ENCODE results near the gene ULK4. TPM values are rescaled to one million over a fixed set of nuclear protein-coding genes. Genes with fewer than 3 reads are reported as not detected.
A peak's percentile ranks its signal among the peaks of the same experiment; 100 is the strongest.

ULK4 gene
- total and polyA plus RNA-seq, 9 of the 15 experiments (the other 6 are each of a cell fraction or from before 2014, with no cell fraction given), result 3.0 to 5.9 (median 3.5) TPM

GRCh38 chr3:41202834-41203345 lies 759.0 kb downstream of the ULK4 start (continued):
- no peak for TF ChIP-seq XRCC4 (IDR thresholded peaks at IDR 0.05; ENCODE audit: extremely low read depth, insufficient read depth, insufficient read length)
- no peak for TF ChIP-seq CBX1 (IDR thresholded peaks at IDR 0.05; ENCODE audit: low read depth)
- peak in 2 of 3 experiments; percentile 25 to 45; a peak in 3 of 6 replicates for TF ChIP-seq CTCF (IDR thresholded peaks at IDR 0.05 in 2 of 3, conservative IDR thresholded peaks at IDR 0.05 in 1 of 3; ENCODE audit: insufficient read depth in 2 of 3, low read depth in 1 of 3, low read length in 3 of 3)

- in situ Hi-C loops (cut with MboI) (no loop called here), intact Hi-C loops (cut with micrococcal nuclease) (loop anchor here (10.0 kb wide), 1 partner anchor 617 kb away; no protein-coding TSS in a partner anchor)
- H4K20me1 ChIP-seq (replicated peaks; ENCODE audit: control insufficient read depth, insufficient read depth, low read length), result peaks cover 67% of the 10 kb centered on the region
- H3K27me3 ChIP-seq (ENCODE audit: control insufficient read depth in 2 of 2, insufficient read depth in 2 of 2, low read length in 2 of 2), result peaks cover 0 to 8% of the 10 kb centered on the region in 2 experiments; a peak in 2 of 5 replicates
- peaks cover 9 to 28% of the 10 kb centered on the region in 2 experiments for H3K4me1 ChIP-seq (replicated peaks in 1 of 2; ENCODE audit: control insufficient read depth in 2 of 2, insufficient read depth in 2 of 2, low read length in 2 of 2)
- no peak overlapping the region for H3K4me2 ChIP-seq (ENCODE audit: insufficient read depth, low read length)
- BruUV-seq (replicated peaks), result no TSS peak
- no peaks in the 10 kb centered on the region for H3K36me3 ChIP-seq (ENCODE audit: control insufficient read depth, insufficient read depth, low read length)
- H2AFZ ChIP-seq (ENCODE audit: low read depth, low read length), result no peak overlapping the region
- FAIRE-seq, result no peak
- H3K9ac ChIP-seq (ENCODE audit: insufficient read depth in 1 of 2, low read depth in 2 of 2, low read length in 2 of 2), result 0 out of 4 replicates have a peak overlapping the region, but pooled peaks of 1 of the 2 experiments have one; percentile 51
- WGBS (ENCODE audit: insufficient coverage, low coverage, missing lambda C conversion rate), result 73% methylated on average over 5 of the region's 5 CpGs
- no peaks in the 10 kb centered on the region for H3K9me1 ChIP-seq (ENCODE audit: control insufficient read depth, insufficient read depth, low read length)
- ChIA-PET POLR2A (interaction anchor here (0.6 to 3.8 kb wide), 7 partner anchors 9 to 812 kb away, joined by 3 to 24 read pairs (median 4); no protein-coding TSS in a partner anchor), CTCF (ENCODE audit: low intra/inter-chr PET ratio) (interaction anchor here (0.7 kb wide), 1 partner anchor 159 kb away, joined by 6 read pairs; no protein-coding TSS in a partner anchor)
- no peaks in the 10 kb centered on the region for H3K9me3 ChIP-seq (replicated peaks; ENCODE audit: control insufficient read depth, insufficient read depth, low read depth, low read length)
- no peak overlapping the region for H3K4me3 ChIP-seq
- DNase-seq (ENCODE audit: extremely low read depth in 1 of 4, low spot score in 3 of 4), result no peak
- no peak for ATAC-seq
- H3K27ac ChIP-seq (ENCODE audit: extremely low read depth, low read depth, low read length), result no peak overlapping the region
- peaks cover 79% of the 10 kb centered on the region for H3K79me2 ChIP-seq (ENCODE audit: control insufficient read depth, insufficient read depth, low read length)
- TF ChIP-seq ZNF740 (CRISPR knock-in tag; IDR thresholded peaks at IDR 0.05) (no peak), ZNF740 (tag; IDR thresholded peaks at IDR 0.05) (no peak), HDGF (IDR thresholded peaks at IDR 0.05) (no peak), FOXJ2 (tag; IDR thresholded peaks at IDR 0.05) (no peak), POLR2H (tag; IDR thresholded peaks at IDR 0.05; ENCODE audit: low read depth) (no peak), NFXL1 (CRISPR knock-in tag; IDR thresholded peaks at IDR 0.05) (no peak), RERE (CRISPR knock-in tag; IDR thresholded peaks at IDR 0.05; ENCODE audit: borderline replicate concordance) (no peak), PRMT5 (CRISPR knock-in tag; IDR thresholded peaks at IDR 0.05) (no peak)
Observed at GRCh38 chr3:41202075-41202833, 759.6 kb downstream of the ULK4 start.

All from K562 (cell line).